Measurements from ENCODE around the gene CTNS.

DNA sequence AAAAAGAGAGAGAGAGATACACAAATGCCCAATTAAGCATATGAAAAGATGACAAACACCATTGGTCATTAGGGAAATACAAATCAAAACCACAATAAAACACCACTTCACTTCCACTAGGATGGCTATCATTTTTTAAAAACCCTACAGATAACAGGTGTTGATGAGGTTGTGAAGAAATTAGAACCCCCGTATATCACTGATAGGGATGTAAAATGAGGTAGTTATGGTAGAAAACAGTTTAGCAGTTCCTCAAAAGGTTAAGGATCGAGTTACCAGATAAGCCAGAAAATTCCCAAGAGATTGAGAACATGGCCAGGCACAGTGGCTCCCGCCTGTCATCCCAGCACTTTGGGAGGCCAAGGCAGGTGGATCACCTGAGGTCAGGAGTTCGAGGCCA lies 56.6 kb downstream of the CTNS start:
- TF ChIP-seq EP300 (conservative IDR thresholded peaks at IDR 0.05; ENCODE audit: poor library complexity, severe bottlenecking) (no peak), TAF1 (IDR thresholded peaks at IDR 0.05; ENCODE audit: low read depth) (no peak), RAD21 (conservative IDR thresholded peaks at IDR 0.05) (no peak), EZH2 (IDR thresholded peaks at IDR 0.05; ENCODE audit: borderline replicate concordance, insufficient read depth, low read length, poor library complexity, severe bottlenecking) (no peak), MXI1 (conservative IDR thresholded peaks at IDR 0.05; ENCODE audit: poor library complexity, severe bottlenecking) (no peak), POLR2AphosphoS5 (IDR thresholded peaks at IDR 0.05) (no peak)
- TF ChIP-seq, protein P1, sequence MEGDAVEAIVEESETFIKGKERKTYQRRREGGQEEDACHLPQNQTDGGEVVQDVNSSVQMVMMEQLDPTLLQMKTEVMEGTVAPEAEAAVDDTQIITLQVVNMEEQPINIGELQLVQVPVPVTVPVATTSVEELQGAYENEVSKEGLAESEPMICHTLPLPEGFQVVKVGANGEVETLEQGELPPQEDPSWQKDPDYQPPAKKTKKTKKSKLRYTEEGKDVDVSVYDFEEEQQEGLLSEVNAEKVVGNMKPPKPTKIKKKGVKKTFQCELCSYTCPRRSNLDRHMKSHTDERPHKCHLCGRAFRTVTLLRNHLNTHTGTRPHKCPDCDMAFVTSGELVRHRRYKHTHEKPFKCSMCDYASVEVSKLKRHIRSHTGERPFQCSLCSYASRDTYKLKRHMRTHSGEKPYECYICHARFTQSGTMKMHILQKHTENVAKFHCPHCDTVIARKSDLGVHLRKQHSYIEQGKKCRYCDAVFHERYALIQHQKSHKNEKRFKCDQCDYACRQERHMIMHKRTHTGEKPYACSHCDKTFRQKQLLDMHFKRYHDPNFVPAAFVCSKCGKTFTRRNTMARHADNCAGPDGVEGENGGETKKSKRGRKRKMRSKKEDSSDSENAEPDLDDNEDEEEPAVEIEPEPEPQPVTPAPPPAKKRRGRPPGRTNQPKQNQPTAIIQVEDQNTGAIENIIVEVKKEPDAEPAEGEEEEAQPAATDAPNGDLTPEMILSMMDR (IDR thresholded peaks at IDR 0.05; ENCODE audit: poor library complexity, severe bottlenecking): no peak
